GM23338 (cell line): Measurements from ENCODE around the gene IL6R.
"Not testable (repeated sequence)": the region's sequence is repeated elsewhere in the genome, so short reads cannot be mapped to it uniquely, and the experiment has no call there.

Source experiments
- CTCF ChIP-seq, 2 experiments: fragments of 200-600 bp in 1 of 2; sonication (generic) in 1 of 2; conservative IDR thresholded peaks; 2 replicates each; pipeline versions ENCODE4 v1.5.1 to v1.6.1; 2016 to 2017; ENCODE audit warnings: antibody characterized with exemption in 2 of 2, low read depth in 2 of 2, mild to moderate bottlenecking in 2 of 2, moderate library complexity in 1 of 2
- EZH2 ChIP-seq: fragments of 200-600 bp; sonication (generic); IDR thresholded peaks from one replicate; pipeline ENCODE4 v1.8.0; 2017; ENCODE audit warnings: antibody characterized with exemption, mild to moderate bottlenecking, low read depth; ENCODE audit not compliant: unreplicated experiment
- EZH2phosphoT487 ChIP-seq: fragments of 200-600 bp; sonication (generic); IDR thresholded peaks from one replicate; pipeline ENCODE4 v1.8.1; 2018; ENCODE audit warnings: antibody characterized with exemption; ENCODE audit not compliant: unreplicated experiment
- POLR2AphosphoS5 ChIP-seq: IDR thresholded peaks from 2 replicates; pipeline ENCODE4 v1.6.1; 2016; ENCODE audit warnings: antibody characterized with exemption, low read depth
- ZNF331 ChIP-seq: fragments of 250-450 bp; sonication (Bioruptor Pico); IDR thresholded peaks from 2 replicates; pipeline ENCODE4 v1.5.0; 2020; ENCODE audit warnings: low read depth, mild to moderate bottlenecking, moderate library complexity
- ZNF462 ChIP-seq: fragments of 250-450 bp; sonication (Bioruptor Pico); IDR thresholded peaks from 2 replicates; pipeline ENCODE4 v1.5.0; 2020; ENCODE audit warnings: mild to moderate bottlenecking, moderate library complexity

GRCh38 chr1:154360881-154361280 is 44.3 kb upstream of the IL6R start:
- not testable (repeated sequence) for TF ChIP-seq CTCF (conservative IDR thresholded peaks at IDR 0.05; ENCODE audit: low read depth in 2 of 2); POLR2AphosphoS5; EZH2; ZNF462 (CRISPR knock-in tag); EZH2phosphoT487; ZNF331 (CRISPR knock-in tag)
